ENCODE data around the gene ZNF346. TPM values are rescaled to one million over a fixed set of nuclear protein-coding genes. Genes with fewer than 3 reads are reported as not detected.

Gene ZNF346
- total RNA-seq, 4 donors from 2014 or later: 8.5 to 13.3 (median 12.3) TPM

- TF ChIP-seq, protein P1, sequence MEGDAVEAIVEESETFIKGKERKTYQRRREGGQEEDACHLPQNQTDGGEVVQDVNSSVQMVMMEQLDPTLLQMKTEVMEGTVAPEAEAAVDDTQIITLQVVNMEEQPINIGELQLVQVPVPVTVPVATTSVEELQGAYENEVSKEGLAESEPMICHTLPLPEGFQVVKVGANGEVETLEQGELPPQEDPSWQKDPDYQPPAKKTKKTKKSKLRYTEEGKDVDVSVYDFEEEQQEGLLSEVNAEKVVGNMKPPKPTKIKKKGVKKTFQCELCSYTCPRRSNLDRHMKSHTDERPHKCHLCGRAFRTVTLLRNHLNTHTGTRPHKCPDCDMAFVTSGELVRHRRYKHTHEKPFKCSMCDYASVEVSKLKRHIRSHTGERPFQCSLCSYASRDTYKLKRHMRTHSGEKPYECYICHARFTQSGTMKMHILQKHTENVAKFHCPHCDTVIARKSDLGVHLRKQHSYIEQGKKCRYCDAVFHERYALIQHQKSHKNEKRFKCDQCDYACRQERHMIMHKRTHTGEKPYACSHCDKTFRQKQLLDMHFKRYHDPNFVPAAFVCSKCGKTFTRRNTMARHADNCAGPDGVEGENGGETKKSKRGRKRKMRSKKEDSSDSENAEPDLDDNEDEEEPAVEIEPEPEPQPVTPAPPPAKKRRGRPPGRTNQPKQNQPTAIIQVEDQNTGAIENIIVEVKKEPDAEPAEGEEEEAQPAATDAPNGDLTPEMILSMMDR (IDR thresholded peaks at IDR 0.05; ENCODE audit: low read depth): no peak
Measured at GRCh38 chr5:177130211-177131018, 107.9 kb downstream of the ZNF346 start.

Other genes with a start within 250 kb of the ZNF346 start
- under 1 TPM in 2 of 4 donors, not detected in 2; 0.17 to 0.19 TPM for gene UNC5A, start 212.1 kb upstream of the ZNF346 start, total RNA-seq
- gene HK3, start 123.3 kb upstream of the ZNF346 start, total RNA-seq: 10 to 100 TPM in 3 of 4 donors, 1 to 10 TPM in 1; 5.2 to 38.1 (median 16.3) TPM
- 10 to 100 TPM; 22.5 to 44.8 (median 30.5) TPM for gene UIMC1, start 15.9 kb upstream of the ZNF346 start, total RNA-seq
- 1 to 10 TPM in 2 of 4 donors, not detected in 2; 1.1 TPM for gene FGFR4, start 64.2 kb downstream of the ZNF346 start, total RNA-seq
- 10 to 100 TPM; 35.2 to 52.0 (median 37.7) TPM for gene NSD1, start 111.1 kb downstream of the ZNF346 start, total RNA-seq